ENCODE results near the gene IGFBP7. TPM values are rescaled to one million over a fixed set of nuclear protein-coding genes. Genes with fewer than 3 reads are reported as not detected.
"Not testable (repeated sequence)": the region's sequence is repeated elsewhere in the genome, so short reads cannot be mapped to it uniquely, and the experiment has no call there.

The IGFBP7 gene
- total and polyA plus RNA-seq, 8 donors = 49.4 to 324 (median 152) TPM

GRCh38 chr4:57061395-57061794 lies 48.8 kb downstream of the IGFBP7 start:
- no peak overlapping the region for H3K27ac ChIP-seq
- intact Hi-C loops (cut with DNase I) = no loop called here
- no peak for TF ChIP-seq CTCF (IDR thresholded peaks at IDR 0.05)

GRCh38 chr4:57060717-57061067 lies 49.5 kb downstream of the IGFBP7 start:
- H3K36me3 ChIP-seq; intact Hi-C loops (cut with DNase I); FAIRE-seq; H3K9me3 ChIP-seq; ATAC-seq; H3K4me3 ChIP-seq; H3K27me3 ChIP-seq; H3K4me1 ChIP-seq; DNase-seq: not testable (repeated sequence)
- 76 to 79% methylated on average over 6 of the region's 6 CpGs for WGBS, 2 donors
- peak overlapping the region in 1 of 4 donors; percentile 3 for H3K27ac ChIP-seq

More at GRCh38 chr4:57061395-57061794, 48.8 kb downstream of the IGFBP7 start:
- H3K4me3 ChIP-seq = no peak overlapping the region
- H3K9me3 ChIP-seq = no peaks in the 10 kb centered on the region
- no peak for ATAC-seq
- WGBS, 2 donors = 68 to 71% methylated on average over 5 of the region's 5 CpGs
- no peak for DNase-seq
- FAIRE-seq = no peak
- peaks cover 0 to 9% (median 7%) of the 10 kb centered on the region in 3 donors for H3K4me1 ChIP-seq
- no peaks in the 10 kb centered on the region for H3K27me3 ChIP-seq
- H3K36me3 ChIP-seq = no peaks in the 10 kb centered on the region

GRCh38 chr4:57059890-57060716 lies 50.1 kb downstream of the IGFBP7 start:
- DNase-seq (no peak), FAIRE-seq (peak; percentile 49), ATAC-seq (peak in 1 of 4 donors; percentile 14)
- Histone ChIP-seq H3K27me3 (no peaks in the 10 kb centered on the region), H3K4me1 (peaks cover 0 to 9% (median 7%) of the 10 kb centered on the region in 3 donors), H3K4me3 (no peak overlapping the region), H3K27ac (peak overlapping the region in 1 of 4 donors; percentile 3), H3K9me3 (no peaks in the 10 kb centered on the region), H3K36me3 (no peaks in the 10 kb centered on the region)
- WGBS, 2 donors = 48 to 54% methylated on average over 6 of the region's 6 CpGs
- no peak for TF ChIP-seq CTCF (IDR thresholded peaks at IDR 0.05)
- intact Hi-C loops (cut with DNase I) = no loop called here

- no peak for ATAC-seq
- 63 to 70% methylated on average over 14 of the region's 14 CpGs for WGBS, 2 donors
- Histone ChIP-seq H3K36me3 (no peaks in the 10 kb centered on the region), H3K9me3 (no peaks in the 10 kb centered on the region), H3K27me3 (no peaks in the 10 kb centered on the region), H3K27ac (no peak overlapping the region), H3K4me3 (no peak overlapping the region), H3K4me1 (no peaks in the 10 kb centered on the region)
- TF ChIP-seq CTCF (IDR thresholded peaks at IDR 0.05) = no peak
- no peak for FAIRE-seq
- DNase-seq = no peak
- intact Hi-C loops (cut with DNase I) = no loop called here
These were observed 54.3 kb downstream of the IGFBP7 start for GRCh38 chr4:57055886-57056285.

GRCh38 chr4:57053508-57053907 lies 56.7 kb downstream of the IGFBP7 start:
- Histone ChIP-seq H3K27me3 (no peaks in the 10 kb centered on the region), H3K9me3 (no peaks in the 10 kb centered on the region), H3K4me3 (no peak overlapping the region), H3K4me1 (no peaks in the 10 kb centered on the region), H3K27ac (peak overlapping the region in 2 of 4 donors; percentile 50 to 64), H3K36me3 (no peaks in the 10 kb centered on the region)
- WGBS, 2 donors = 42 to 71% methylated on average over 5 of the region's 5 CpGs
- DNase-seq (peak in 1 of 6 donors; percentile 13), FAIRE-seq (no peak), ATAC-seq (peak in 3 of 4 donors; percentile 40 to 68 (median 48))
- TF ChIP-seq CTCF (IDR thresholded peaks at IDR 0.05) = no peak
- intact Hi-C loops (cut with DNase I) = no loop called here

Measured in pancreas (tissue), 10 donors.